ENCODE measurements around the gene C2orf49.

The C2orf49 gene

DNA sequence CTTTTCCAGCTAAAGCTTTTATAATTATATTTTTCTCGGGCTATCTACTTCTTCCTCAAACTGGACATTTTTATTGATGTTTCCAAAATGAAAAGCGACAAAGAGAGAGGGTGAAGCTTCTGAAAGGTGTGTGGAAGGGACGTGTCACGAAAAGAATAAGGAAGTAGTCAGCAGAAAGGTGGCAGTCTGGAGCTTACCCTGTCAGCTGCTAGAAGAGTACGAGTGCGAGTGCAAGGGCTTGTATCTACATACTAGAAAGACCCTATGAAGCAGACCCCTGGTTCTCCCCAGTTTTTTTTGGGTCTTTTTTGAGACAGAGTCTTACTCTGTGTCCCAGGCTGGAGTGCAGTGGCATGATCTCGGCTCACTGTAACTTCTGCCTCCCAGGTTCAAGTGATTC lies 46.9 kb downstream of the C2orf49 start:
- no peak for DNase-seq

- no peak for DNase-seq
These were observed 47.5 kb downstream of the C2orf49 start for GRCh38 chr2:105384861-105385260.

DNA sequence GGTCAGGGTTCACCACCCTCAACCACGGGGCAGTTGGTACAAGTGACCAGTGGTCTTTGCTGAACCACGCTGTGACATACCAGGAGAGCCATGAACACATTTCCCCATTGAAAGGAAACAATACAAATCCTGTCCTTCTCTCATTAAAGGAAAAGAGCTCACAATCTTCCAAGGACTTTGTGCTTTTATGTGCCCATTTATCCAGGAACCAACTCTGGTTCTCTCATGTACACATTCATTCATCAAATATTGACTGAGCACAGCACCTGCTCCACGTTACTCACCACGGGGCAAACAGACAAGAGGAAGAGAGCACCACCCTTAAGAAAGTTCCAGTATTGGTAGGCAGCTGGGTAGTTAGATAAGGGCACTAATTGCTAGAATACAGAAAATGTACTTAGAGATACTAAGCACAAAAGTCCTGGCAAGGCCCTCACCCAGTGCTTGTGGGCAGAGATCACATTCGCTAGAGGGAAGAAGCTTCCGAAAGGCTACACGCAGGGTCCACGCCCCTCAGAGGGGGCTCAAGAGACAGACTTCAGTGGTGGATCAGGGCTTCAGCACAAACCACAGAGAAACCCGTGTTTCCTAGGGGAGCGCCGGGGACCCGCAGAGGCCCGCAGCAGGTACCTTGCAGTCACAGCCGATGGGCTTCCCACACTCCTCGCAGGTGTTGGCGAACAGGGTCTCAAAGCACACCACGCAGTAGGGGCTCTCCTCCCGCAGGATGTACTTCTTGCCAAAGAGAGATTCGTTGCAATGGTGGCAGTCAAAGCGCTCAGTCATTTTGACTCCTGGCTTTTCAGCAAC lies 48.6 kb downstream of the C2orf49 start:
- no peak for DNase-seq

- DNase-seq: no peak
These were observed 49.9 kb downstream of the C2orf49 start for GRCh38 chr2:105387225-105387624.

DNA sequence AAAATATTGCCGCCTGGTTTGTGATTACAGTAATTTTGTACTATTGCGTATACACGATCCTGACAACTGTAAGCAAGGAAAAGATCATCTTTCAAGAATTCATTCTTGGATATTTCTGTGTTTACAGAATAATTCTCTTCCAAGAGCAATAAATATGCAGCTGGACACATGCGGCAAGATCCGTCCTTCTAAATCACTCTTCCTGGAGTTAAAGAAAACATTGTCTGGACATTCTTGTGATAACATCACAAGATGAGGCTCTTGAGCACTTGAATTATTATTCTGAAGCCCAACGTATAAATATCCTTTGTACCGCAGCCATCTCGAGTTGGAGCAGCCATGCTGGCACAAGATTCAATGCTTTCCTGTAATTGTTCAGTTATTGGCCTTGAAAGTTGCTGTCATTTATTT lies 51.6 kb downstream of the C2orf49 start:
- no peak for DNase-seq

GRCh38 chr2:105390454-105390853 lies 53.1 kb downstream of the C2orf49 start:
- DNase-seq: no peak

GRCh38 chr2:105391058-105391627 lies 53.8 kb downstream of the C2orf49 start:
- DNase-seq: no peak

DNA sequence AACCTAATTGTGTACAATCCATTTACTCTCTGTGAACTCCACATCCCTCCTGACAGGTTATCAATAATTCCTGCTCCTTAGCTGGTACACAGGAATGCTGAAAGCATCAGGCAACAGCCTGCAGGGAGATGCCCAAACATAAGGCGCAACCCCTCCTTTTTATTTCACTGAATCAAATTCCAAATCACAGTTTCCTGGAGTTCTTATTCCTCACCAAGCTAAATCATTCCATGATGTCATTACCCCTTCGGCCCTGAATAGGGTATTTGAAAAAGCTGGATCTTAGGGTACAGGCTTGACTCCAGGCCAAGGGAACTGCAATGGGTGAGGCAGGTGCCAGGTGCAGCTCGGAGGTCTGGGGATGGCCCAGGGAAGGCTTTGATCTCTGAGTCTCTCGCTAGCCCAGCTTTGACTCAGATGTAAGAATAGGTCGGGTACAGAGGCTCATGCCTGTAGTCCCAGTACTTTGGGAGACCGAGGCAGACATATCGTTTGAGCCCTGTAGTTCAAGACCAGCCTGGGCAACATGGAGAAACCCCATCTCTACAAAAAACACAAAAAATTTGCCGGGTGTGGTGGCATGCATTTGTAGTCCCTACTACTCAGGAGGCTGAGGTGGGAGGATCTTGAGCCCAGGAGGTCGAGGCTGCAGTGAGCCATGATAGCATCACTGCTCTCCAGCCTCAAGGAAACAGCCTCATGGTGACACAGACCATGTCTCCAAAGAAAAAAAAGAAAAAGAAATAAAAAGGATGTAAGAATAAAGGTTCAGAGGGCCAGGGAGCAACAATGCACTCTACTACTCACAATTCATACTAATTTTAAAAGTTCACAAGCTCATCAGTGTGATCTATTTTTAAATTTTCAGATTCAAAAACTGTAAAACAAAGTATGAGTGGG lies 54.7 kb downstream of the C2orf49 start:
- DNase-seq: no peak

DNA sequence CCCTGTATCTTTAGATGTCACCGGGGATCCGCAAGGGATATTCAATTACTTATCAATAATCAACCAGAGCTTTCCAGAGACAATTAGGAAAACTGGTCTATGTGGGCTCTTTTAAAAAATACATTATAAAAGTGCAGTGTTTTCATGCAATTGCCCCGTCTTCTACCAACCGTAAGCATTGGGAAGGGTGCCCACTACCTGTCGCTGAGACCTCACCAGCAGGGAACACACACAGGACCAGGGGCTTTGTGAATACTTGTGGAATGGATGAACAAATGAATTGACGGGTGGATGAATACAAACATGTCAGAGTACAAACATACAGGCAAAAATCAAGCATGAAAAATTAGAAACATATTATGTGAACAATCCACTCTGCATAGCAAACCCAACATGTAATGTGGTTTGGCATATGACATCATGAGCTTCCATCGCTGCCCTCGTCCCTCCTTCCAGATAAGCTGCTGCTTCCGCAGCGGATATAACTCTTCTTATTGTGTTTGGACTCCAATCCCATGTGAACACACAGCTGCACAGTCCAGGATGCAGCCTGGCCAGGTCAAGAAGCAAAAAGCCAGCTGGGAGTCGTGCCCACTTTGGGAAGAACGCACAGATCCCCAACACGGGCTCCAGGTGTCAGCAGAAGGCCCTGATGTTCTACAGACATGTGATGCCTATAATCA lies 56.2 kb downstream of the C2orf49 start:
- DNase-seq: no peak

GRCh38 chr2:105394951-105395611 lies 57.7 kb downstream of the C2orf49 start:
- DNase-seq: no peak

DNA sequence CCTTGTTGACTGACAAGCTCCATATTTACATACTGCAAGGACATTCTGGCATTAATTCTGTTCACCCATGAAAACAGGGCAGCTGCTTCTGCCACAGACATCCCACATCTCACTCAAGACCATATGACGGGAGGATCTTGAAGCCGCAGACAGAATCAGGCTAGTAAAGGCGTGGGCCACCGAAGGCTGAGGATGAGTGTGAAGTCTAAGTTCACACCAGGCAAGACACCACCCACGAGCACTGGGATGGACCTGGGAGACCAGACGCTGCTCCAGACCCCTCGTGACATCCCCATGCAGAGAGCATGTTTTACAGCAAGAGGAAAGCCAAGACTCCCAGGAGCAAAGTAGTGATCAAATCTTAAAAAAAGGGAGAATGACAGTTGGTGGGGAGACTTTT lies 58.4 kb downstream of the C2orf49 start:
- DNase-seq: no peak

GRCh38 chr2:105396254-105397024 lies 59.1 kb downstream of the C2orf49 start:
- no peak for DNase-seq

DNA sequence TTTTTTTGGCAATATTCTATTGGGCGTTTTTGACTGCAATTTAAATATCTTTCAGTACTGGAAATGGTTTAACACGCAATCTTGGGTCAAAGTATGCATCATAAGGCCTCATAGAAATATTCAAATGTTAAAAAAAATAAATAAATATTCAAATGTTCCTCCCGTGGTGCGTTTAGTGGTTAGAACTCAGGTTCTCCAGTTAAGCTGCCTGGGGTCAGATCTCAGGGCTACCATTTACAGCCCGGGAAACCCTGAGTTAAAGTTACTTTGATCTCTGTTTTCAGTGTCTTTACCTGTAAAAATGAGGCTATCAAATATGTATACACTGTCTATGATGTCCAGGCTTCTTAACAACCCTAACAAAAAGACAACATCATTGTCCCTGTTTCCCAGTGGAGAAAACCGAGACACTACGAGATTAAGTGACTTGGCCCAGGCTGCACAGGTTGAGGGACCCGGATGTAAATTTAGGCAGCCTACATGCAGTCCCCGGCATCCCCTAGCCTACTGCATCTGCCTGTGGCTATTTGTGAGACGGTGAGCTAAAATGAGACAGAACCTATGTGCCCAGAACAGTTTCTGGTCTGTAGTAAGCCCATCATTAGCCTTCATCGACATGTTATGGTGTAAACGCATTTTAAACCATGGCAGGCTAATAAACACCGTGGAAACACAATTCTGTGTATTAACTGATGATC lies 59.8 kb downstream of the C2orf49 start:
- DNase-seq: no peak

DNA sequence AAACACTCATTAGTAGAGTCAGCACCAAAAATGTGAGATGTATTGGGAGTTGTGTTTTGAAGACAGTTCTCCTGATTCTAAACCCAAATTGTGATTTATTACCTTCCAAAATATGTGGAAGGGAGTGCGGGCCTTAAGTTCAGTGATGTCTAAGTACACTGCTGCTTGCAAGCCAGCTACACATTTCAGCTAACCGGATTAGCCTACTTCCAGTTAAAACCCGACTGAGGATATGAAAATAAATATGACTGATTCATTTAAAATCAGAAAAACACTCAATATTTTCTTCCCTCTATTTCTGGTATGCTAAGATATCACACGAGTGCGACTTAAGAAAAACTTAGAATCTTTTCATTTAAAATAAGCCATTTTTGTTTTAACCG lies 60.6 kb downstream of the C2orf49 start:
- no peak for DNase-seq

- no peak for DNase-seq
These were observed 61.2 kb downstream of the C2orf49 start, which contains the start of gene FHL2 for GRCh38 chr2:105398336-105399206. FHL2 (minus strand) TSS chr2:105399051; CDS start chr2:105386516, 12,535 bp downstream.

Measured in NCI-H1436 treated with DMSO at 0.1 percent for 48 hours (cell line).